PC-3 (cell line): Measurements from ENCODE around the gene HSD3B2. TPM values are rescaled to one million over a fixed set of nuclear protein-coding genes. Genes with fewer than 3 reads are reported as not detected.

Experiments used
- ATAC-seq: fragments of 200-7000 bp; cut with Tn5 transposase; 2 replicates; pipeline ENCODE4 v1.9.1; 2020; ENCODE audit warnings: mild to moderate bottlenecking, moderate library complexity
- Bru-seq: library from RNA; stranded (reverse); fragments of 400-500 nt; gene quantifications from one replicate; lab custom pipeline; 2021; lab: Mats Ljungman, UMichigan
- BruChase-seq, 2 experiments: library from RNA; stranded (reverse); fragments of 400-500 nt; gene quantifications; one replicate each; lab custom pipeline; 2021; lab: Mats Ljungman, UMichigan
- BruUV-seq: library from RNA; stranded (reverse); fragments of 400-500 nt; replicated peaks from 2 replicates; lab custom pipeline; 2021; lab: Mats Ljungman, UMichigan
- CTCF ChIA-PET: fragments of 300-600 bp; sonication (Branson Sonifier 250); formaldehyde crosslinking; loops from one replicate; lab custom pipeline; 2022; ENCODE audit warnings: antibody characterized with exemption; lab: Charles Lee
- POLR2A ChIA-PET: fragments of 300-600 bp; sonication (Branson Sonifier 250); formaldehyde crosslinking; loops from one replicate; lab custom pipeline; 2022; ENCODE audit warnings: antibody characterized with exemption; ENCODE audit not compliant: unreplicated experiment; lab: Charles Lee
- DNase-seq: peaks from one replicate; pipeline ENCODE4 v3.0.0-alpha.2; 2015
- H2AFZ ChIP-seq: fragments of 300-600 bp; sonication (generic); 2 replicates; pipeline ENCODE4 v1.6.0; 2016; ENCODE audit warnings: antibody characterized with exemption, low read length
- H3F3A ChIP-seq: fragments of 300-600 bp; sonication (generic); one replicate; pipeline ENCODE4 v1.6.0; 2017; ENCODE audit warnings: antibody characterized with exemption, low read length, control low read depth, mild to moderate bottlenecking; ENCODE audit not compliant: unreplicated experiment
- H3K27ac ChIP-seq: fragments of 300-600 bp; sonication (generic); 2 replicates; pipeline ENCODE4 v1.5.1; 2016; ENCODE audit warnings: mild to moderate bottlenecking, low read length
- H3K27me3 ChIP-seq: fragments of 300-600 bp; sonication (generic); 2 replicates; pipeline ENCODE4 v1.6.1; 2016; ENCODE audit warnings: low read length, mixed read lengths
- H3K36me3 ChIP-seq: fragments of 300-600 bp; sonication (generic); 2 replicates; pipeline ENCODE4 v1.6.1; 2016; ENCODE audit warnings: low read depth, mixed run types, low read length, mixed read lengths
- H3K4me1 ChIP-seq: fragments of 300-600 bp; sonication (generic); 2 replicates; pipeline ENCODE4 v1.5.1; 2016; ENCODE audit warnings: low read length; ENCODE audit not compliant: insufficient read depth
- H3K4me2 ChIP-seq: fragments of 300-600 bp; sonication (generic); 2 replicates; pipeline ENCODE4 v1.6.0; 2016; ENCODE audit warnings: low read length
- H3K4me3 ChIP-seq: fragments of 300-600 bp; sonication (generic); 2 replicates; pipeline ENCODE4 v1.5.1; 2016; ENCODE audit warnings: mild to moderate bottlenecking, low read length, mixed read lengths
- H3K79me2 ChIP-seq: fragments of 300-600 bp; sonication (generic); 2 replicates; pipeline ENCODE4 v1.6.1; 2017; ENCODE audit warnings: low read length, mixed read lengths
- H3K9ac ChIP-seq: fragments of 300-600 bp; sonication (generic); 2 replicates; pipeline ENCODE4 v1.6.0; 2016; ENCODE audit warnings: mild to moderate bottlenecking, low read length
- H3K9me2 ChIP-seq: fragments of 300-600 bp; sonication (generic); replicated peaks from 2 replicates; pipeline ENCODE4 v1.6.1; 2016; ENCODE audit warnings: mixed run types, low read length, mixed read lengths
- H3K9me3 ChIP-seq: fragments of 300-600 bp; sonication (generic); 2 replicates; pipeline ENCODE4 v1.6.1; 2016; ENCODE audit warnings: low read length, mixed read lengths
- H4K20me1 ChIP-seq: fragments of 300-600 bp; sonication (generic); 2 replicates; pipeline ENCODE4 v1.6.1; 2016; ENCODE audit warnings: low read length, mixed read lengths
- EZH2 ChIP-seq: fragments of 300-600 bp; sonication (generic); IDR thresholded peaks from one replicate; pipeline ENCODE4 v1.6.1; 2017; ENCODE audit warnings: antibody characterized with exemption, mild to moderate bottlenecking, low read length; ENCODE audit not compliant: unreplicated experiment
- EZH2phosphoT487 ChIP-seq: fragments of 300-600 bp; sonication (generic); IDR thresholded peaks from 2 replicates; pipeline ENCODE4 v1.6.1; 2018; ENCODE audit warnings: mild to moderate bottlenecking, antibody characterized with exemption, low read length, borderline replicate concordance
- intact Hi-C: fragments of 100-400 bp; cut with micrococcal nuclease; formaldehyde crosslinking; loops from 2 replicates; pipeline ENCODE4 v1.9.0; 2023
- long read RNA-seq: library from polyadenylated mRNA; unstranded; transcript quantifications from one replicate; pipeline ENCODE4 v2.0.0, GENCODE V29; 2021; ENCODE audit not compliant: unreplicated experiment
- total RNA-seq: library from RNA; depleted of rRNA; stranded (reverse); fragments of >200 nt; gene quantifications from 2 replicates; pipeline ENCODE4 v1.2.3, GENCODE V29; 2014; rRNA removed
- TF ChIP-seq, protein P1 (sequence below): fragments of 300-600 bp; sonication (generic); conservative IDR thresholded peaks from 2 replicates; pipeline ENCODE4 v1.5.1; 2017; ENCODE audit warnings: antibody characterized with exemption, low read depth, mild to moderate bottlenecking, low read length

HSD3B2 gene
- not detected in 2 replicates for total RNA-seq
- Bru-seq, nascent RNA: not detected
- BruChase-seq, experiment 1, labeled RNA remaining after a 6-hour chase: percentile 8 among the genes with signal in this experiment
- BruChase-seq, experiment 2, labeled RNA remaining after a 2-hour chase: percentile 8 among the genes with signal in this experiment
- long read RNA-seq: 0 reads

DNA sequence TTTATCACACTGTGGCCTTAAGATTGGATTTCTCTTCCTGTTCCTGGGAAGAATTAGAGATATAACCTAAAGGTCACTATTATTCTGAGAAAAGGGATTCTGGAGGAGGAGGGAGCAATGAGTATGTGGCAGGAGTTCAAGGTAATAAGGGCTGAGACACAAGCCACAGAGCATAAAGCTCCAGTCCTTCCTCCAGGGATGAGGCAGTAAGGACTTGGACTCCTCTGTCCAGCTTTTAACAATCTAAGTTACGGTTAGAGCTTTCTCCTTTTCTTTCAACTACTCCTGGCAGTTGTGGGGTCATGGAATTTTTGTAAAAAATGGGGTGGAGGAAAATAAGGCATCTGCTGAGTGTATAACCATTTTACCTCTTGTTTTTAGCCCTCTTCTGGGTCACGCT is at the start of gene HSD3B2:
HSD3B2 (plus strand) TSS at position 201 of the 400 bp plus-strand sequence. CDS start 270 bp downstream, outside the sequence.
- H3K27ac ChIP-seq: no peak within 1 kb of the TSS
- TF ChIP-seq EZH2phosphoT487 (no peak), EZH2 (no peak)
- TF ChIP-seq, protein P1, sequence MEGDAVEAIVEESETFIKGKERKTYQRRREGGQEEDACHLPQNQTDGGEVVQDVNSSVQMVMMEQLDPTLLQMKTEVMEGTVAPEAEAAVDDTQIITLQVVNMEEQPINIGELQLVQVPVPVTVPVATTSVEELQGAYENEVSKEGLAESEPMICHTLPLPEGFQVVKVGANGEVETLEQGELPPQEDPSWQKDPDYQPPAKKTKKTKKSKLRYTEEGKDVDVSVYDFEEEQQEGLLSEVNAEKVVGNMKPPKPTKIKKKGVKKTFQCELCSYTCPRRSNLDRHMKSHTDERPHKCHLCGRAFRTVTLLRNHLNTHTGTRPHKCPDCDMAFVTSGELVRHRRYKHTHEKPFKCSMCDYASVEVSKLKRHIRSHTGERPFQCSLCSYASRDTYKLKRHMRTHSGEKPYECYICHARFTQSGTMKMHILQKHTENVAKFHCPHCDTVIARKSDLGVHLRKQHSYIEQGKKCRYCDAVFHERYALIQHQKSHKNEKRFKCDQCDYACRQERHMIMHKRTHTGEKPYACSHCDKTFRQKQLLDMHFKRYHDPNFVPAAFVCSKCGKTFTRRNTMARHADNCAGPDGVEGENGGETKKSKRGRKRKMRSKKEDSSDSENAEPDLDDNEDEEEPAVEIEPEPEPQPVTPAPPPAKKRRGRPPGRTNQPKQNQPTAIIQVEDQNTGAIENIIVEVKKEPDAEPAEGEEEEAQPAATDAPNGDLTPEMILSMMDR: no peak
- H3K4me1 ChIP-seq: no peaks in the 10 kb centered on the region
- ChIA-PET POLR2A (no interaction called here), CTCF (no interaction called here)
- ATAC-seq (no peak), DNase-seq (no peak)
- no peak within 1 kb of the TSS for H2AFZ ChIP-seq
- H3F3A ChIP-seq: no peaks in the 10 kb centered on the region
- no peaks in the 10 kb centered on the region for H3K9me2 ChIP-seq
- no peaks in the 10 kb centered on the region for H3K36me3 ChIP-seq
- no peaks in the 10 kb centered on the region for H3K9me3 ChIP-seq
- no peaks in the 10 kb centered on the region for H3K79me2 ChIP-seq
- no peaks in the 10 kb centered on the region for H4K20me1 ChIP-seq
- BruUV-seq: no TSS peak
- H3K27me3 ChIP-seq: peaks cover 56% of the 10 kb centered on the region
- intact Hi-C loops: no loop called here
- no peak within 1 kb of the TSS for H3K9ac ChIP-seq
- no peak within 1 kb of the TSS for H3K4me3 ChIP-seq
- no peak within 1 kb of the TSS for H3K4me2 ChIP-seq

DNA sequence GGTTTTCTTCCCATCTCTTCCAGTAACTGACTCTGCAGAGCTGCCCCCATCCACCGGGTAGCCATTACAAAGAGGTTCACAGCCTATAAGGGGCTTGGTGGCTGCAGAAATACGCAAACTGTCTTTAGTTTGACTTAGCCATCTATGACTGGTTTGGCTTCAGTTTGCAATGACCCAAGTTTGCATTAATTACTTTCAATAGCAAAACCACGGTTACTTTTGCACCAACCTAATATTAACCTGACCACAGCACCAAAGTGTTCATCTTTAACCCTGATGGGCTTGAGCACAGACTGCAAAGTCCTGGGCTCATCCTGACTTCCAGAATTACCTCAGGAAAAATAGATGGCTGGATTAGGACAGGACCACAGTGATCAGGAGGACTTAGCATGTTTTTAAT is 48.5 kb upstream of the HSD3B2 start:
- H3K4me3 ChIP-seq: no peak overlapping the region
- no peak overlapping the region for H2AFZ ChIP-seq
- no peak for ATAC-seq
- H3K27me3 ChIP-seq: peaks cover 21% of the 10 kb centered on the region
- ChIA-PET POLR2A (no interaction called here), CTCF (interaction anchor here (0.6 to 1.1 kb wide), 2 partner anchors 91 to 109 kb away, joined by 3 to 6 read pairs; no protein-coding TSS in a partner anchor)
- H3K9me2 ChIP-seq: no peaks in the 10 kb centered on the region
- intact Hi-C loops: loop anchor here (5.0 to 10.0 kb wide), 2 partner anchors 224 to 352 kb away; partner anchors contain the start of gene WARS2
- H3K27ac ChIP-seq: no peak overlapping the region
- DNase-seq: no peak
- BruUV-seq: no TSS peak
- peaks cover 8% of the 10 kb centered on the region; the same call in 1 of the 2 replicates for H3K4me1 ChIP-seq
- no peak overlapping the region for H3K4me2 ChIP-seq
- TF ChIP-seq EZH2 (no peak), EZH2phosphoT487 (no peak)
- TF ChIP-seq, protein P1: no peak
- no peaks in the 10 kb centered on the region for H3K79me2 ChIP-seq
- no peak overlapping the region for H3K9ac ChIP-seq
- no peaks in the 10 kb centered on the region for H3F3A ChIP-seq
- no peaks in the 10 kb centered on the region for H3K9me3 ChIP-seq
- no peaks in the 10 kb centered on the region for H4K20me1 ChIP-seq
- no peaks in the 10 kb centered on the region for H3K36me3 ChIP-seq
